ENCODE measurements around the gene NLN. TPM values are rescaled to one million over a fixed set of nuclear protein-coding genes. Genes with fewer than 3 reads are reported as not detected.

NLN gene
- total and polyA plus RNA-seq, 2 of the 13 experiments (the other 11 are each of a cell fraction or from before 2014, with no cell fraction given) = 11.9 to 36.7 TPM

DNA sequence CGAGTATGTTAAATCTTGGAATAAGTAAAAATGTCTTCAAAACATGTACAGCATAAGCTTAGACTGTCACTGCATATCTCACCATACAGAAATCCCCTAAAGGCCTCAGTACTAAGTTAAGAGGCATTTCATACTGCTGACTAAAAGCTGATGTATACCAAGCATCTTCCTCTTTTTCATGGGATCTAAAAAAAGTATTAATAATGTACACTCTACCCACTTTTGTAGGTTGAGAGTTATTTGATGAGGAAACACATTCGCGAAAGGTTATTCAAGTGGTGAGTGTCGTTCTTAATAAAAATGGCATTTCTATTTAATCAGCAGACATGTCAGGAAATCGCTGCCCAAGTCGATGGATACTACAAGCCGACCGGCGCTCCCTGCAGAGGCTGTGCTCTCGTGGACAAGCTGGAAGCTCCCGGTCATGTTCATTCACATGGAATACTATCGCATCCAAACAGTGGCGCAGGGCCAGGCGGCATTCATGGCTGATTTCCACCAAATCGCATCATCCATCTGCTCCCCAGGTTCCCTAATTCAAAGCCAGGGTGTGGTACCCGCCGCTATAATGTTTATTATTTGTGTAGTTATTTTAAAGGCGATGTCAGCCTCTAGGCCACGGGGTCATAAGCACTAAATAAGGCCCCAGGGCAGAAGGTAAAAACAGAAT lies 820 bp upstream of the NLN start (continued):
- TF ChIP-seq, protein P1, sequence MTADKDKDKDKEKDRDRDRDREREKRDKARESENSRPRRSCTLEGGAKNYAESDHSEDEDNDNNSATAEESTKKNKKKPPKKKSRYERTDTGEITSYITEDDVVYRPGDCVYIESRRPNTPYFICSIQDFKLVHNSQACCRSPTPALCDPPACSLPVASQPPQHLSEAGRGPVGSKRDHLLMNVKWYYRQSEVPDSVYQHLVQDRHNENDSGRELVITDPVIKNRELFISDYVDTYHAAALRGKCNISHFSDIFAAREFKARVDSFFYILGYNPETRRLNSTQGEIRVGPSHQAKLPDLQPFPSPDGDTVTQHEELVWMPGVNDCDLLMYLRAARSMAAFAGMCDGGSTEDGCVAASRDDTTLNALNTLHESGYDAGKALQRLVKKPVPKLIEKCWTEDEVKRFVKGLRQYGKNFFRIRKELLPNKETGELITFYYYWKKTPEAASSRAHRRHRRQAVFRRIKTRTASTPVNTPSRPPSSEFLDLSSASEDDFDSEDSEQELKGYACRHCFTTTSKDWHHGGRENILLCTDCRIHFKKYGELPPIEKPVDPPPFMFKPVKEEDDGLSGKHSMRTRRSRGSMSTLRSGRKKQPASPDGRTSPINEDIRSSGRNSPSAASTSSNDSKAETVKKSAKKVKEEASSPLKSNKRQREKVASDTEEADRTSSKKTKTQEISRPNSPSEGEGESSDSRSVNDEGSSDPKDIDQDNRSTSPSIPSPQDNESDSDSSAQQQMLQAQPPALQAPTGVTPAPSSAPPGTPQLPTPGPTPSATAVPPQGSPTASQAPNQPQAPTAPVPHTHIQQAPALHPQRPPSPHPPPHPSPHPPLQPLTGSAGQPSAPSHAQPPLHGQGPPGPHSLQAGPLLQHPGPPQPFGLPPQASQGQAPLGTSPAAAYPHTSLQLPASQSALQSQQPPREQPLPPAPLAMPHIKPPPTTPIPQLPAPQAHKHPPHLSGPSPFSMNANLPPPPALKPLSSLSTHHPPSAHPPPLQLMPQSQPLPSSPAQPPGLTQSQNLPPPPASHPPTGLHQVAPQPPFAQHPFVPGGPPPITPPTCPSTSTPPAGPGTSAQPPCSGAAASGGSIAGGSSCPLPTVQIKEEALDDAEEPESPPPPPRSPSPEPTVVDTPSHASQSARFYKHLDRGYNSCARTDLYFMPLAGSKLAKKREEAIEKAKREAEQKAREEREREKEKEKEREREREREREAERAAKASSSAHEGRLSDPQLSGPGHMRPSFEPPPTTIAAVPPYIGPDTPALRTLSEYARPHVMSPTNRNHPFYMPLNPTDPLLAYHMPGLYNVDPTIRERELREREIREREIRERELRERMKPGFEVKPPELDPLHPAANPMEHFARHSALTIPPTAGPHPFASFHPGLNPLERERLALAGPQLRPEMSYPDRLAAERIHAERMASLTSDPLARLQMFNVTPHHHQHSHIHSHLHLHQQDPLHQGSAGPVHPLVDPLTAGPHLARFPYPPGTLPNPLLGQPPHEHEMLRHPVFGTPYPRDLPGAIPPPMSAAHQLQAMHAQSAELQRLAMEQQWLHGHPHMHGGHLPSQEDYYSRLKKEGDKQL (CRISPR knock-in tag; IDR thresholded peaks at IDR 0.05; ENCODE audit: low read depth) = 0 out of 2 replicates have a peak, but pooled peaks have one; percentile 25
- TF ChIP-seq NAIF1 (CRISPR knock-in tag; IDR thresholded peaks at IDR 0.05; ENCODE audit: borderline replicate concordance) (no peak; the same call in 1 of the 2 replicates), THRA (CRISPR knock-in tag; IDR thresholded peaks at IDR 0.05; ENCODE audit: borderline replicate concordance) (no peak), MYNN (CRISPR knock-in tag; IDR thresholded peaks at IDR 0.05; ENCODE audit: low read depth) (no peak), ZNF547 (CRISPR knock-in tag; IDR thresholded peaks at IDR 0.05) (no peak), HOXA3 (CRISPR knock-in tag; IDR thresholded peaks at IDR 0.05) (peak; percentile 7; the same call in 1 of the 2 replicates), ATF7-NPFF (CRISPR knock-in tag; IDR thresholded peaks at IDR 0.05; ENCODE audit: low read depth) (peak; percentile 12; the same call in 1 of the 2 replicates), ZNF567 (CRISPR knock-in tag; IDR thresholded peaks at IDR 0.05; ENCODE audit: borderline replicate concordance) (no peak), PPARG (CRISPR knock-in tag; conservative IDR thresholded peaks at IDR 0.05) (0 out of 2 replicates have a peak, but pooled peaks have one; percentile 7), SAP130 (CRISPR knock-in tag; IDR thresholded peaks at IDR 0.05; ENCODE audit: low read depth) (peak; percentile 41), ZNF33B (CRISPR knock-in tag; IDR thresholded peaks at IDR 0.05) (no peak), MYPOP (CRISPR knock-in tag; IDR thresholded peaks at IDR 0.05) (peak; percentile 67; the same call in 1 of the 2 replicates), ZNF597 (CRISPR knock-in tag; IDR thresholded peaks at IDR 0.05) (no peak), ZSCAN31 (CRISPR knock-in tag; IDR thresholded peaks at IDR 0.05; ENCODE audit: low read depth) (0 out of 2 replicates have a peak, but pooled peaks have one; percentile 16), ZNF619 (CRISPR knock-in tag; IDR thresholded peaks at IDR 0.05) (0 out of 2 replicates have a peak, but pooled peaks have one; percentile 22), ZNF256 (CRISPR knock-in tag; conservative IDR thresholded peaks at IDR 0.05) (no peak)
- TF ChIP-seq, protein P2, sequence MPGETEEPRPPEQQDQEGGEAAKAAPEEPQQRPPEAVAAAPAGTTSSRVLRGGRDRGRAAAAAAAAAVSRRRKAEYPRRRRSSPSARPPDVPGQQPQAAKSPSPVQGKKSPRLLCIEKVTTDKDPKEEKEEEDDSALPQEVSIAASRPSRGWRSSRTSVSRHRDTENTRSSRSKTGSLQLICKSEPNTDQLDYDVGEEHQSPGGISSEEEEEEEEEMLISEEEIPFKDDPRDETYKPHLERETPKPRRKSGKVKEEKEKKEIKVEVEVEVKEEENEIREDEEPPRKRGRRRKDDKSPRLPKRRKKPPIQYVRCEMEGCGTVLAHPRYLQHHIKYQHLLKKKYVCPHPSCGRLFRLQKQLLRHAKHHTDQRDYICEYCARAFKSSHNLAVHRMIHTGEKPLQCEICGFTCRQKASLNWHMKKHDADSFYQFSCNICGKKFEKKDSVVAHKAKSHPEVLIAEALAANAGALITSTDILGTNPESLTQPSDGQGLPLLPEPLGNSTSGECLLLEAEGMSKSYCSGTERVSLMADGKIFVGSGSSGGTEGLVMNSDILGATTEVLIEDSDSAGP (CRISPR knock-in tag; IDR thresholded peaks at IDR 0.05; ENCODE audit: borderline replicate concordance) = no peak

All from HepG2 (cell line).